ENCODE measurements around the gene AKT3. TPM values are rescaled to one million over a fixed set of nuclear protein-coding genes. Genes with fewer than 3 reads are reported as not detected.

The AKT3 gene
- total and polyA plus RNA-seq, 2 experiments from 2014 or later: 4.5 to 18.5 TPM

GRCh38 chr1:243471754-243472745 lies 378.0 kb downstream of the AKT3 start:
- Histone ChIP-seq H3K27ac (ENCODE audit: low read depth) (no peak overlapping the region), H3F3A (replicated peaks; ENCODE audit: low read depth) (no peaks in the 10 kb centered on the region; the same call in 1 of the 2 replicates), H3K79me2 (replicated peaks; ENCODE audit: insufficient read depth) (no peaks in the 10 kb centered on the region), H3K36me3 (ENCODE audit: insufficient read depth) (no peaks in the 10 kb centered on the region), H3K27me3 (ENCODE audit: insufficient read depth) (0 out of 2 replicates have a peak, but pooled peaks cover 4% of the 10 kb centered on the region), H3K4me2 (no peak overlapping the region), H4K20me1 (replicated peaks; ENCODE audit: insufficient read depth) (no peaks in the 10 kb centered on the region), H3K4me3 (no peak overlapping the region), H3K4me1 (ENCODE audit: insufficient read depth) (peaks cover 48% of the 10 kb centered on the region), H3K9me2 (ENCODE audit: insufficient read depth) (no peaks in the 10 kb centered on the region), H2AFZ (no peak overlapping the region)
- no peaks in the 10 kb centered on the region for H3K9me3 Mint-ChIP-seq
- no peak for TF ChIP-seq ZNF114 (CRISPR knock-in tag; IDR thresholded peaks at IDR 0.05)
- no peak for TF ChIP-seq ZNF331 (CRISPR knock-in tag; IDR thresholded peaks at IDR 0.05; ENCODE audit: low read depth)
- TF ChIP-seq, protein P1, sequence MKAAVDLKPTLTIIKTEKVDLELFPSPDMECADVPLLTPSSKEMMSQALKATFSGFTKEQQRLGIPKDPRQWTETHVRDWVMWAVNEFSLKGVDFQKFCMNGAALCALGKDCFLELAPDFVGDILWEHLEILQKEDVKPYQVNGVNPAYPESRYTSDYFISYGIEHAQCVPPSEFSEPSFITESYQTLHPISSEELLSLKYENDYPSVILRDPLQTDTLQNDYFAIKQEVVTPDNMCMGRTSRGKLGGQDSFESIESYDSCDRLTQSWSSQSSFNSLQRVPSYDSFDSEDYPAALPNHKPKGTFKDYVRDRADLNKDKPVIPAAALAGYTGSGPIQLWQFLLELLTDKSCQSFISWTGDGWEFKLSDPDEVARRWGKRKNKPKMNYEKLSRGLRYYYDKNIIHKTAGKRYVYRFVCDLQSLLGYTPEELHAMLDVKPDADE (IDR thresholded peaks at IDR 0.05): no peak
- TF ChIP-seq CREB1 (CRISPR knock-in tag; IDR thresholded peaks at IDR 0.05; ENCODE audit: low read depth): no peak
- no peak for TF ChIP-seq EZH2 (IDR thresholded peaks at IDR 0.05; ENCODE audit: low read depth, unreplicated experiment)
- TF ChIP-seq, protein P2, sequence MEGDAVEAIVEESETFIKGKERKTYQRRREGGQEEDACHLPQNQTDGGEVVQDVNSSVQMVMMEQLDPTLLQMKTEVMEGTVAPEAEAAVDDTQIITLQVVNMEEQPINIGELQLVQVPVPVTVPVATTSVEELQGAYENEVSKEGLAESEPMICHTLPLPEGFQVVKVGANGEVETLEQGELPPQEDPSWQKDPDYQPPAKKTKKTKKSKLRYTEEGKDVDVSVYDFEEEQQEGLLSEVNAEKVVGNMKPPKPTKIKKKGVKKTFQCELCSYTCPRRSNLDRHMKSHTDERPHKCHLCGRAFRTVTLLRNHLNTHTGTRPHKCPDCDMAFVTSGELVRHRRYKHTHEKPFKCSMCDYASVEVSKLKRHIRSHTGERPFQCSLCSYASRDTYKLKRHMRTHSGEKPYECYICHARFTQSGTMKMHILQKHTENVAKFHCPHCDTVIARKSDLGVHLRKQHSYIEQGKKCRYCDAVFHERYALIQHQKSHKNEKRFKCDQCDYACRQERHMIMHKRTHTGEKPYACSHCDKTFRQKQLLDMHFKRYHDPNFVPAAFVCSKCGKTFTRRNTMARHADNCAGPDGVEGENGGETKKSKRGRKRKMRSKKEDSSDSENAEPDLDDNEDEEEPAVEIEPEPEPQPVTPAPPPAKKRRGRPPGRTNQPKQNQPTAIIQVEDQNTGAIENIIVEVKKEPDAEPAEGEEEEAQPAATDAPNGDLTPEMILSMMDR (conservative IDR thresholded peaks at IDR 0.05; ENCODE audit: low read depth in 2 of 2): no peak
- TF ChIP-seq REST (IDR thresholded peaks at IDR 0.05; ENCODE audit: unreplicated experiment): no peak
- no peak for TF ChIP-seq STAT1 (IDR thresholded peaks at IDR 0.05; ENCODE audit: unreplicated experiment)
- TF ChIP-seq JUNB (IDR thresholded peaks at IDR 0.05; ENCODE audit: unreplicated experiment): no peak
- TF ChIP-seq EZH2phosphoT487 (IDR thresholded peaks at IDR 0.05; ENCODE audit: unreplicated experiment): no peak
- TF ChIP-seq POLR2AphosphoS5 (IDR thresholded peaks at IDR 0.05; ENCODE audit: low read depth): no peak
- no peak for TF ChIP-seq ZNF462 (CRISPR knock-in tag; IDR thresholded peaks at IDR 0.05)
- no peak for TF ChIP-seq NANOG (IDR thresholded peaks at IDR 0.05; ENCODE audit: borderline replicate concordance)
- H3K4me3 Mint-ChIP-seq: no peak overlapping the region
- DNase-seq (ENCODE audit: low spot score) (no peak), ATAC-seq (no peak)
- H3K27me3 Mint-ChIP-seq (ENCODE audit: insufficient read depth, low read depth, poor library complexity): peaks cover 5% of the 10 kb centered on the region
- peaks cover 68% of the 10 kb centered on the region for H3K4me1 Mint-ChIP-seq
- H3K27ac Mint-ChIP-seq: no peak overlapping the region
- H3K36me3 Mint-ChIP-seq (ENCODE audit: low read depth): no peaks in the 10 kb centered on the region

All from GM23338 (cell line).